Measurements from ENCODE around the gene CBLN2.

The CBLN2 gene

DNA sequence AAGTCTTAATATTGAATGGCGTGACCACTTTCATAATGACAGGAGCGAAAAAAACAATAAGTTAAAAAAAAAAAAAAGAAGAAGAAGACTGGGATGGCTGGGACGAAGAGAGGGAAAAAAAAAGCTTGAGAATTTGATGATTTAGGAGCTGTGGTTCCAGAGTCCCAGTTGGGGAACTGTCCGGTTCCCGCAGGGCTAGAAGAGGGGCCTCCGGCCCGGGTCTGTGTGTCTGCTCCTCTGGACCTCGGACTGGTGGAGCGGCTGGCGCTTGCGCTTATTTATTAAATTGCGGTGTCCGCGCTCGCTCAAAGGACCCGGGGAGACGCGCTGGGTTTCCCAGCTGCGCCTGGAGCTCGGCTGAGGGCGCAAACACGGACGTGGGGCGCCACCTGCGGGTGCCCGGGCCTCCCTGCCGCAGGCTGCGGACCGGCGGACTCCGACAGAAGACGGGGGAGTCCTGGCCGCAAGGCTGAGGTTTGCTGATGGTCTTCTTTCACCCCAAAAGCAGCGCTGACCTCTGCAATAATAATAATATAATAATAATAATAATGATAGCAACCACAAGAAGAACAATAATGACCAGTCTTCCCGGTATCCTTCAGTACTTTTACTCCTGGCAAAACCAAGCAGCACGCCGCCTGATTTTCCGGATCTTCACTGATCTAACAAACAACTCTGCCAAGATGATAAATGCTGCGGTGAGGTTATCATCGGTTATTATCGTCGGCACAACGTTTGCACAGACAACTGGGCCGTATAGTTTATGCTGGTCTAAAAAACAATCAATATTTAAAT, at the start of gene CBLN2:
Gene CBLN2 (minus strand): TSS at position 251 of the 795 bp plus-strand sequence. CDS start 2,182 bp downstream, outside the sequence.
- DNase-seq: peak; percentile 88

DNA sequence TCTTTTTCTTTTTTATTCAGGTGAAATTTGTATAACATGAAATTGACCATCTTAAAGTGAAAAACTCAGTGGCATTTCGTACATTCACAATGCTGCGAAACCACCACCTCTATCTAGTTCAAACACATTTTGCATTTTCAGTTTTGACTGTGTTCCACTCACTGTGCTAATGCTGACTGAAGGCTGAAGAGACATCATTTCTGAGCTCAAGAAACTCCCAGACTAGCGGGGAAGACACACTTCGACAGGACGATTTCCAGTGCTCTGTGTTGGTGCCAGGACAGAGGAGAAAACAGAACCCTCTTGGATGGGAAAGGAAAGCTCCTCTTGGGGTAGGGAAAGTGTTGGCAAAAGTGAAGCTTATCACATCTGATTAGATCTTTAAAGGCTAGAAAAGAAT, 44.2 kb upstream of the CBLN2 start:
- DNase-seq: no peak

DNA sequence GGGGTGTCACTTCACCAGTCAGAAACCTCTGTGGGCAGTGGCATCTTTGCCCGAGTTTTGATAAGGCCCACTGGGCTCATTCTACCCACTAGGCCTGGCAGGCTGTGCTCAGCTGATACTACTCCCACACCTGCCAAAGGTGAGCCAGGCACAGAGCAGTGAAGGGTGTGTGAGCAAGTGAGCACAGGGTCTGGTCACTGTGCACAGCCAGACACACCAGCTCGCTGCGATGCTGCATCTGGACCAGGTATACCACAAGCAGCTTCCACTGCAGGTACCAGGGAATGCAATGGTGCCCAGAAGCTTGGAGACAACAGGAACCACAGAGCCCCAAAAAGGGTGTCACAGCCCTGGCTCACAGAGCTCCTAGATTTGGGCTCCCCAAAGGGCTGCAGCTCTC, 40.6 kb upstream of the CBLN2 start:
- no peak for DNase-seq

DNA sequence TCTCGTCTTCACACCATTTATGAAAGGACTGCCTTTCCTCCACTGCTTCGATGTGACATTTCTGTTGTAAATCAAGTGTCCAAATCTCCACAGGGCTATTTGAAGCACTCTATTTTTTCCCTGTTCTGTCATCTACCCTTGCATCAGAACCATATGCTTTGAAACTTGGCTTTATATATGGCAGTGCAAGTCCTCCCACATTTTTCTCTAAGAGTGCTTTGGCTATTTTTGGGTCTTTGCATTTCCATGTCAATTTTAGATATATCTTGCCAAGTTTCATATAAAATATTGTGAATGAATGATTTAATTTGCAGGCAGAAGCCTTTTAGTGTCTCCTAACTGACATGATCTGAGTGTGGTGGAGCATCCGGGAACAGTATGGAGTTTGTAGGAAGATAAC, 37.8 kb upstream of the CBLN2 start:
- no peak for DNase-seq

DNA sequence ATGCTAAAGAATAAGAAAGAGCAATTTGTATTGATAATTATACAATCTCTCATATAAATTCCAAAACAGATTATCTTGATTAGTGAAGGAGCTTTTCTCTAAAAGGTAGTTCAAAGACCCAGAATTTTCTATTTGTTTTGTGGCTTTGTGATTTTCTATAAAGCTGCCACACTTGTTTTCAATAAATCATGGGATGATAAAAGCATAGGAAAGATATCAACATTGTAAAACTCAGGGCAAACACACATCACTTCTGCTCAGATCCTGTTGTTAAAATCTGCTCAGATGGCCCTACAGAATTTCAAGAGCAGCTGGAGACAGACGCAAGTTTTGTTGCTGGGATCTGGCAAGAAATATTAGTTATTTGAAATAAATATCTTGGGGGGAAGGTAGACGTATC, 28.8 kb upstream of the CBLN2 start:
- DNase-seq: no peak

DNA sequence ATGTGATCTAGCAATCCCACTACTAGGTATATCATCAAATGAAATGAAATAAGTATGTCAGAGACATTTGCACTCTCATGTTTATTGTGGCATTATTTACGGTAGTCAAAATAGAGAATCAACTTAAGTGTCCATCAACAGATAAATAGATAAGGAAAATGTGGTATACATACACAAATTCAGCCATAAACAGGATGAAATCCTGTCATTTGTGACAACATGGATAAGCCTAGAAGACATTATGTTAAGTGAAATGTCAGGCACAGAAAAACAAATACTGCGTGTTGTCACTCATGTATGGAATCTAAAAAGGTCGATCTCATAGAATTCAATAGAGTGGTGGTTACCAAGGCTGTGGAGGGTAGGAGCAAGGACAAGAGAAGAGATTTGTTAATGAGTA, 22.1 kb upstream of the CBLN2 start:
- DNase-seq: no peak

DNA sequence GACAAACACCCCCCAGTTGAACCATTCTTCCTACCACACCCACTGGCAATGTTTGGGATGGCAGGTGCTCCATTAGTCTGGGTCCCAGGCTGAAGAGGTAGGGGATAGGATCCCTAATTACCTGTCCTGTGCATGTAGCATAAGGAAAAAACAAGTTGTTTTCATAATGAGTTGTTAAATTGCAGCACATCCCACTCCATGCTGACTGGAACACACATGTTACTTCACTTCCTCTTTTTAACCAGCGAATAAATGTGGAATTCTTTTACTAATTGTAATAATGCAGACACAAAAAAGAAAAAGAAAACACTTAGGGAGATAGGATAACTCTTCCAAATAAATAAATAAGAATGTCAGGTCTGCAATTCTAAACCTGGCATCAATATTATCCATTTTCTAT, 11.8 kb upstream of the CBLN2 start:
- DNase-seq: no peak

DNA sequence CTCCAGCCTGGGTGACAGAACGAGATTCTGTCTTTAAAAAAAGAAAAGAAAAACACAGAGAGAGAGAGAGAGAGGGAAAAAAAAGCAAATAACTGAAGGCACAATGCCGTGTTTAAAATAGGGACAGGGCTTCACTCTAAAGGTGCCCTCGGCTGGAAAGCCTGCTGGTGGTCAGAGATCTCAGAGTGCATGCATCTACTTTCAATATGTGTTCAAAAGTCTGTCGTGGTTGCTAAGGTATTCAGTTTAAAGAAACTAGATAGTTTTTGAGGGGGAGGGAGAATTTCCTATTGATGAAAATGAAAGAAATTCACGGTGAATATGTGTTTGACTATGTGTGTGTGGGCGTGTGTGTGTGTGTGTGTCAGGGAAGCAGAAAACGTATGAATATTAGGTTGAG, 11.0 kb upstream of the CBLN2 start:
- no peak for DNase-seq

DNA sequence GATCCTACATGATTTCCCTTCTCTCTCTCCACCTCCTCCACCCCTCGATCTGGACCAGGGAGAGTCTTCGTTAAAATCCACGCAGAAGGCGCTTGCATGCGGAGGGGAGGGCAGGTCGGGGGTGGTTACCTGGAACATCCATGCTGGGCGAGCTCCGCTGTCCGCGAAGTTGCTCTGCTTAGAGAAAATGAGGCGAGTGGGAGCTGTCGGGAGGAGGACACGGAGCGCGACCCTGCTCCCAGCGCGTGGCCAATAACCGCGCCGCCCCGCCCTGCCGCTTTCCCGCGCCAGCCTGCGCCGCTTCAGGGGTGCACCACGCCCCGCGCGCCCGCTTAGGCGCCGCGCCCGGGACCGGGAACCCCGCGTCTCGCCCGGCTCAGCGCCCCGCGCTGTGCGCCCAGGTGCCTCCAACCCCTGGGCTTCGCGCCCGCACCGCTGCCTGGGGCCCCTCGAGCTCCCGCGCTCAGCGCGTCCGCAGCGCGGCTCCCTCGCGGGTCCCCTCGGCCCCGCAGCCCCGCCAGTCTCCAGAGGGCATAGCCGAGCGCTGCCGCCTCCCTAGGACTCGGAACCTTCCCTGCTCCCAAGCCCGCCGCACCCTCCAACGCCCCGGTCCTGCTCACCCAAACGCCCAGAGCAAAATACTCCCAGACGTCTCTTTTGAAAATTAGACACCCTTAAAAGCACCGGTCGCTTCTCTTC, 636 bp downstream of the CBLN2 start:
- DNase-seq: peak; percentile 39

DNA sequence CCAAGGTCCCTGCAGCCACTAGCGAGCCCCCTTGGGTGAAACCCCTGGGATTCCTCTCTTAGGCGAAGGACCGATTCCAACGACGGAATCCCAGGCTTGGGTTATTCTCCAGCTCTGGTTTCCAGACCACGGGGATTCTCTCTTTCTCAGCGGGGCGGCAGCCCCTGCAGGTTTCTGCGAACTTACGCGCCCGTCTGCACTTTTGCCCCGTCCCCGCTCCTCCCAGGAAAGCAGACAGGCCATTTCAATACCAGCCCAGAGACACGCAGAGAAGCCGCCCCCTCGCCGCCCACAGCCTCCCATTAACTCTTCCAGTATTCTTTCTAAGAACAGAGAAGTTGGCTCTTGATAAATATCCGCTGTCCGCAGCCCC, 1.2 kb downstream of the CBLN2 start:
- peak; percentile 20 for DNase-seq

DNA sequence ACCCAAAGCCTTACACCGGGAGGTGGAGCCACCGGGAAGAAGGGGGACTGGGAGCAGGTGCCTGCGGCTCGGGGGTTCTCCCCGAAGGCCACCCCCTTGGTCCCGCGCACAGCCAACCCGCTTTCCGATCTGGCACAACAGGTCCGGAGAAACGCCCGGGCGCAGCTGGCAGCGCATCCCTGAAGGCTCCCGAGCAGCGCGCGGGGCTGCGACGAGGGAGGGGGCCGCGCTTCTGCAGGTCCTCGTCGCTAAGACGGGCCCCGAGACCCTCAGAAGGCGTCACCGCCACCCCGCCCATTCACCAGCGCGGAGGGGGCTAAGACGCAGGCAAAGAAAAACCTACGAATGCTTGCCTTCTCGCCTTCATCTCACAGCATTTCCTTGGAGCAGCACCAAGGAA, 1.8 kb downstream of the CBLN2 start:
- DNase-seq: no peak

DNA sequence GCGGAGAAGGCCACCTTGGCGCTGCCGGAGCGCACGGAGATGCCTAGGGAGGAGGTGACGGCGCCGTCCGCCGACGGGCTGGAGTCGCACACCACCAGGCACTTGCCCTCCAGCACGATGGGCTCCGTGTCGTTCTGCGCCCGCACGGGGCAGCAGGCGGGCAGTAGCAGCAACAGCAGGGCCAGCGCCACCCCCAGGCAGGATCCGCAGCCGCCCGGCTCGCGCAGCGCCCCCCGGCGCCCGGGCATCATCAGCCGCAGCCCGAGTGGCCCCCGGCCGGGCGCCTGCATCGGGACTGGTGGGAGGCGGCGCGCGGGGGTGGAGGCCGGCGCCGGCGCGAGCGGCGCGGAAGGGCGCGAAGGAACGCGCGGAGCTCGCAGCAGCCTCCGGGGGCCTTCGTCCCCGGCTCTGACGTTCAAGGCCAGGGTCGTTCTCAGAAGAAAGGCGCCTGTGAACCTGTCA, 2.2 kb downstream of the CBLN2 start:
- DNase-seq: no peak

DNA sequence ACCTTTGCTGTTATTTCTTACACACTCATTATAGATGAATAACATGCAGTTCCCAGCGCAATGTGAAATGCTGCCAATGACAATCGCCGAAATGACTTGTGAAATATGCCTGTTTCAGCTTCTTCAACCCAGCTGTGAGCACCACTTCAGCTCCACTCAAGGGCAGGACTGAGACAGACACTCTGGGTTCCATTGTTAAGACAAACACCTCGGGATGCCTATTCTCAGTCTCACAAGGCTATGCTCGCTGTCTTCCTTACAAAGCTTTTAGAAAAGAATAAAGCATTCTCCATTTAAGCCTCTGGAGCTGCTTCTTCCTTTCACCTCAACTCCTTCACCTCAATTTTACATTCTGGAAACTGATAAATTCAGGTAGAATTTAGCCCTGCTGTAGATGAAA, 4.2 kb downstream of the CBLN2 start:
- peak; percentile 3 for DNase-seq

DNA sequence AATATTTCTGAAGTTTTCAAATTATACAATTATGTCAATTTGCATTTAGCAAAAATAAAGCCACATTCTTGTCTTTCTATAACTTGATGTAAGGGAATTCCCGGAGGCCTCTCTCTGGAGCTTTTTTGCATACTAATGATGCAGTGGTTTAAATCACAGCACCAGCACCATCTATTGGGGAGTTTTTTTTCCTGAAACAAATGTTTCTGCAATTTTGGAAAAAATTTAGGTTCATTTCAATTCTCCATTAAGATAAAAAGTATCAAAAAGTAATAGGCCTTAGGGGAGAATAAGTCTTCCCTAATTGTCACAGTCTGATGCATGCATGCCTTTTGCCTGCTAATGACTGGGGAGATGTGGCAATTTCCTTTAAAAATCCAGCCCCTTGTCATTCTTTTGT, 13.5 kb downstream of the CBLN2 start:
- no peak for DNase-seq

DNA sequence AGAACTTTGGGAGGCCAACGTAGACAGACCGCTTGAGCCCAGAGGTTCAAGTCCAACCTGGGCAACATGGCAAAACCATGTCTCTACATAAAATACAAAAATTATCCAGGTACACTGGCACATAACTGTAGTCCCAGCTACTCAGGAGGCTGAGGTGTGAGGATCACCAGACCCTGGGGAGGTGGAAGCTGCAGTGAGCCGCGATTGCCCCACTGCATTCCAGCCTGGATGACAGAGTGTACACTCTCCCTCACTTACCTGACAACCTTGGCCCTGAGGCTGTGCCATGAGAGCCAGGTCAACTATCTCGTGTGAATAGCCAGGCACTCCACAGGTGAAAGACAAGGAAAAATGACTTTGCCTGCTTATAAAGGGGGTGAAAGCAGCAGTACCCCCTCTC, 39.3 kb downstream of the CBLN2 start:
- no peak for DNase-seq

DNA sequence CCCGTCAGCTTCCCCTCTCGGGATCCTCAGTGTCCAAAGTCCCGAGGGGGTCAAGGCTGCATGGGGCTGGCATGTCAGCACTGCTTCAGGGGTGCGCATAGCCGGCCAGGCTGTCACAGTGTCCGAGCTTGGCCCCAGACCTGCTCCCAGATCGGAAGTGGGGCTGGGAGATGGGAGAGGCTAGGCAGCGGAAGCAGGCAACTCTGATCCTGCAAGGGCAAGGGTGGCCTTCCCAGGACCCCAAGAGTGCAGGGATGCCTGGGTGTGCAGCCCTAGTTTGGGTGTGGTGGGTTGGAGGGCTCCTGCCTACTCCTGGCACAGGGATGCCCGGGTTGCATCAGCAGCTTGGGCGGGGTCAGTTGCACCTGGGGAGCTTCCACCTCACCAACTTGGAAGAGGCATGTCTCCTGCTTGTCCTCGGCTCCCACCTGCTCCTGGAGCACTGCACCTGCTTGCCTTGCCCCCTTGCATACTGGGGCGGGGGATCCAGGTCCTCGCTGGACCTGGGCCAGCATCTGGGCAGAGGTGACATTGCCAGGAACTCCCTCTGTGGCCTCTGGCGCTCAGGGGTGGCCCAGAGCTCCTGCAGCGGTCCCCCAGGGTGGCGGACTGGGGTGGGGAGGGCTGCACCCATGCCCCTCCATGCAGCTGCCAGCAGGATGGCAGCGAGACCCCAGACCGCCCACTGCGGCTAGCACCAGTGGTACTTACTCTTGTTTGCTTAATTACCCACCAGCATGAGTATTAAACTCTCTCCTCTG, 41.3 kb downstream of the CBLN2 start:
- DNase-seq: no peak

DNA sequence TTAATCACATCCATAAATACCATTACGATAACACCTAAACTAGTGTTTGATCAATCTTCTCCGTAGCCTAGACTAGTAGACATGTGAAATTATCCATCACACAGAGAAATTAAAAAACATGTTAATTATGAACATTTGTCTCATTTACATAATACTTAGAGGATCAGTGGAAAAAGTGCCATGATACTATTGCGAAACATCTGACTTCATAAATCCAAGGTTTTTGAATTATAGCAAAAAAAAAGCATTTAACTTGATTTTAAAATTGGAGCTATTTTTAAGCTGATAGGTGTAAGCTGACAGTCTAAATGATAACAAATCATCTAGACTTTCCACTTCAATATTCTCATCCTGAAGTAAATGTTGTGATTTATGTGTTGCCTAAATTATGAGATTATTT, 51.6 kb downstream of the CBLN2 start:
- DNase-seq: no peak
